Activated naive CD8-positive, alpha-beta T cell treated with anti-CD3 and anti-CD28 coated beads, Interleukin-2, amount 50 U/mL, for 16 hours (primary cell): ENCODE results near the gene NDUFS7.

ENCODE experiments used
- DNase-seq: peaks from one replicate; pipeline ENCODE4 v3.0.0-alpha.2; 2020; ENCODE audit warnings: low read depth, low spot score

Gene NDUFS7

DNA sequence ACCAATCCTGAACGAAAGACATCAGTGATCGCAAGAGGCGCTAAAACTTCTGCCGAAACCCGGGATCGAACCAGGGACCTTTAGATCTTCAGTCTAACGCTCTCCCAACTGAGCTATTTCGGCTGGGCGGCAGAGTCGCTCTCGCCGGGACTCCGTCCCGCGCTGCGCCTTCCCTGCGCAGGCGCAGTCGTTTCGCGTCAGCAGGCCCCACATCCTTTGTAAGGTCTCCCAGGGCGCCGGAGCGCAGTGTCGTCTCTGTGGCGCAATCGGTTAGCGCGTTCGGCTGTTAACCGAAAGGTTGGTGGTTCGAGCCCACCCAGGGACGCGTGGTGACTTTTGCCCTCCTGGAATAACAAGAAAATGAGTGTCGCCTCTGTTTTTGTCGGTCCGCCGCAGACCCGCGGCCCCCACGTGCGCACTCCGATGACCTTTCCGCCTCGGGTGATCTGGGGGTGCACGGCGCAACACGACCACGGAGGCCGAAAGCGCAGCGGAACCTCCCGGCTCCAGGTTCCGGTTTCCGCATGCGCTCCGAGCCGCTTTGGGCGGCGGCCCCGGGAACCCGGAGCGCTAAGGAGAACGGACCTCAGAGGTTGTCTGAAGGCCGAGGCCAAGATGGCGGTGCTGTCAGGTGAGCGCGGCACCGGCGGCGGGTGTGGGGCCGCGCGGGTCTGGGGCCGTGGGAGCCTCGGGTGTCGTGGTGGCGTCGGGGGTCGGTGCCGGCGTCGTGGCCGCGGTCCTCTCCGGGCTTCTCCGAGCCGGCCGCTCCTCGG is at the start of gene NDUFS7:
NDUFS7 (plus strand) TSS at position 596 of the 773 bp plus-strand sequence; CDS start at position 616, 20 bp downstream.
- DNase-seq: peak; percentile 77

DNA sequence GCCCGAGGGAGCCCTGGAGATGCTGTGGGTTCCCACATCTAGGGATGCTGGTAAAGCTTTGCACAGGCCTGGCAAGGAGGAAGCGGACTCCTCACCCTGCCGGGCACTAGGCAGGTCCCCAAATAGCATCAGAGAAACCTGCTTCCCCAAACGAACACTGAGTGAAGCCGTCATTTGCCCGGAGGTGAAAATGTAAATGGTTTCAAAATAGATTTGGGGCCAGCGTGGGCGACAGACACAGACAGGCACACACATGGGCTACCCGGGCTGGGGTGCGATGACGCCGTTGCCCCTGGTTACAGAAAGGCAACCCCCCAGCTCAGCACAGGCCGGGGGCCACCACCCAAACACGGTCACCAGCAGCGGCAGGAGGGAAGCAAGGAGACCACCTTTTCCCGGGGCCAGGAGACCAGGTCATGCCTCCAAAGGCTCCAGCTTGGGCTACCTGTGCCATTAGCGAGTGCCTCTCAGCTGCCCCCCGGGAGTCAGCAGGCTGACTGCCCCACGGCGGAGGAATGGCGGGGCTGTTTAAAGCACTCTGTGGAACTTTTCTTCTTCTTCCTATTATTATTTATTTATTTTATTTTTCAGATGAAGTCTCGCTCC is 47.5 kb upstream of the NDUFS7 start:
- DNase-seq: no peak

DNA sequence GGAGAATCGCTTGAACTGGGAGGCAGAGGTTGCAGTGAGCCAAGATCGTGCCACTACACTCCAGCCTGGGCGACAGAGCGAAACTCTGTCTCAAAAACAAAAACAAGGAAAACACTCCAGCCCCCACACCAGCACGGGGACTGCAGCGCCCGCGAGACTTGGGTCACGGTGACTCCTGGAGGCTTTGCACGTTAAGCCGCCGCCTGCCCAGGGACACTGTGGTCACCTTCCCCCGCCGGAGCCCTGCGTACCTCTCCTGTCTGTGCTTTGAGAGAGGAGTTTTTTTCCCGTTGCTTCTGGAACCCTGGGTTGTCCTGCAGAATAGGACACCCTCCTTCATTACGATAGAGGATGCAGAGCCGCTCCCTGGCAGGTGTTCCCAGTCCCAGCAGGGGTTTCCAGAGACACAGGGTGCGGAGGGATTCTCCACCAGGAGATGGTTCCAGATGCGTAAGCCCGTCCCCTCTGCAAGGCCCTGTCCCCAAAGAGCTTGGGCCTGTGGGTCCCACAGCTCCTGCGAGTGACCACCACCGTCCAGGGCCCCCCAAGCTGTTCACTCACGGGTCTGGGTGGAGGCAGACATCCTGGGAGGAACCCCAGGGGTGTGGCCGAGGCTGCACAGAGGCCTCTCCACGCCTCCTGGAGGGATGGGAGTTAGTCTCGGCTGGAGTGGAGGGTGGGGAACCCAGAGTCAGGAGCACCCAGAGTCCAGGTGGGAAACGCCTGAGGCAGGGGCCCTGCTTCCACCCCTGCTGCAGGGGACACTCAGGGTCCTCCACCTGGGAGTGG is 42.8 kb upstream of the NDUFS7 start:
- no peak for DNase-seq

GRCh38 chr19:1343041-1343440 is 40.7 kb upstream of the NDUFS7 start:
- DNase-seq: no peak

DNA sequence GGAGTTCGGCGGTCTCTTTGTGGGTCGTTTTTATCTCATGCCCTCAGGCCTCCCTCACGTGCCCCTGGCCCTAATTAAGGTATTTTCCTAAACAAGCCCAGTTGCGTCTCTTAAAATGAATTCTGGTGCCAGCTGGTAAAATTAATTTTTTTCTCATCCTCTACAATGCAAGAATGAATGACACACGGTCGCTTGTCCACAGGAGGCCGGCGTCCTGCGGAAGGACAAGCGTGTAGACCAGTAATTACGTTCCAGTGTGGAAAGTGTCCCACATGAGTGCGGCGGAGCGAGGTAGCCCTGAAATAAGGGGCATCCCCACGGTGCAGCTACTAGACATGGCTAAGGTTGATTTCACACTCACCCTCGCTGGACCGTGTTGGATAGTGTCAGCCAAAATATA is 34.5 kb upstream of the NDUFS7 start:
- DNase-seq: no peak

GRCh38 chr19:1350867-1351266 is 32.8 kb upstream of the NDUFS7 start:
- no peak for DNase-seq

GRCh38 chr19:1351381-1351851 is 32.3 kb upstream of the NDUFS7 start:
- DNase-seq: no peak

DNA sequence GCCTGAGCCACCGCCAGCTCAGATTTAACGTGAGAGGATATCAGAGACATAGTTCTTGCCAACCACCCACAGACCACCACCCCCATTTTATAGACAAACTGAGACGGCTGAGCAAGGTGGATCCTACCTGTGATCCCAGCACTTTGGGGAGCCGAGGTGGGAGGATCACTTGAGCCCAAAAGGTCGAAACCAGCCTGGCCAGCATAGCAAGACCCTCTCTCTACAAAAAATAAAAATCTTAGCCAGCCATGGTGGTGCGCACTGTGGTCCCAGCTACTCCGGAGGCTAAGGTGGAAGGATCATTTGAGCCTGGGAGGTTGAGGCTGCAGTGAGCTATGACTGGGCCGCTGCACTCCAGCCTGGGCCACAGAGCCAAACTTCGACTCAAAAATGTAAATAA is 30.6 kb upstream of the NDUFS7 start:
- no peak for DNase-seq

DNA sequence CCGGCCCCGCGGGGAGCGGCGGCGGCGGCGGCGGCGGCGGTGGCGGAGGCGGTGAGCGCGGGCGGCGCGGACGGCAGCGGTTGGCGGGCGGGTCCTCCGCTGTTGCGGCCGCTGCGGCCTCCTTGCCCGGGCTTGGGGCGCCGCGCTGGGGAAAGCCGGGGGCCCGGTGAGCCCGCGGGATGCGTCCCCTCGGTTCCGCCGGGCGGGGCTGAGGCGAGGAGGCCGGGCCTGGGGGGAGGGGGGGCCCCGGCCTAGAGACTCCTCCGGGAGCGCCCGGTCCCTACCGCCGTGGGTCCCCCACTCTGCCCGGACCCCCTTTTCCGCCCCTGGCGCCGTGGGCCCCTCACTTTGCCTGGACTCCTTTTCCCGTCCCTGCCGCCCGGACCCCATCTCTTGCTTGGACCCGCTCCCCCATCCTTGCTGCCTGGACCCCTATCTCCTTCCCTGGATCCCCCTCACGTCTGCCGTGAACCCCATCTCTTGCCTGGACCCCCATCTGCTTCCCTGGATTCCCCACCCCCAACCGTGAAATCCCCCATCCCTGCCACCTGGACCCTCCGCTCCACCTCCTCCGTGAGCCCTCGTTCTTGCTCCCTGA is 28.6 kb upstream of the NDUFS7 start:
- DNase-seq: no peak

- DNase-seq: no peak
Observed at GRCh38 chr19:1355568-1356507, 27.9 kb upstream of the NDUFS7 start.

- no peak for DNase-seq
Observed at GRCh38 chr19:1356508-1356865, 27.2 kb upstream of the NDUFS7 start.

- DNase-seq: no peak
Observed at GRCh38 chr19:1357531-1358109, 26.1 kb upstream of the NDUFS7 start.

DNA sequence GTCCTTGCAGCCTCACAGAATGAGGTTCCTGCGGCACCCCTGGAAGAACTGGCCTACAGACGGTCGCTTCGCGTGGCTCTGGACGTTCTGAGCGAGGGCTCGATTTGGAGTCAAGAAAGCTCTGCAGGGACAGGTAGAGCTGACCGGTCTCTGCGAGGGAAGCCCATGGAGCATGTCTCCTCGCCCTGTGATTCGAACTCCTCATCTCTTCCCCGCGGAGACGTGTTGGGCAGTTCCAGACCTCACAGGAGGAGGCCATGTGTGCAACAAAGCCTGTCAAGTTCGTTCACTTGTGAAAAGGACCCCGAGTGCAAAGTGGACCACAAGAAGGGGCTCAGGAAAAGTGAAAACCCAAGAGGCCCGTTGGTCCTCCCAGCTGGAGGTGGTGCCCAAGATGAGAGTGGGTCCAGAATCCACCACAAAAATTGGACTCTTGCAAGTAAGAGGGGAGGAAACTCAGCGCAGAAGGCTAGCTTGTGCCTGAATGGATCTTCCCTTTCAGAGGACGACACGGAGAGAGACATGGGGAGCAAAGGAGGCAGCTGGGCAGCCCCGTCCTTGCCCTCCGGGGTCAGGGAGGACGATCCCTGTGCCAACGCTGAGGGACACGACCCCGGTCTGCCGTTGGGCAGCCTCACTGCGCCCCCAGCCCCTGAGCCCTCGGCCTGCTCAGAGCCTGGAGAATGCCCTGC is 23.4 kb upstream of the NDUFS7 start:
- DNase-seq: no peak

DNA sequence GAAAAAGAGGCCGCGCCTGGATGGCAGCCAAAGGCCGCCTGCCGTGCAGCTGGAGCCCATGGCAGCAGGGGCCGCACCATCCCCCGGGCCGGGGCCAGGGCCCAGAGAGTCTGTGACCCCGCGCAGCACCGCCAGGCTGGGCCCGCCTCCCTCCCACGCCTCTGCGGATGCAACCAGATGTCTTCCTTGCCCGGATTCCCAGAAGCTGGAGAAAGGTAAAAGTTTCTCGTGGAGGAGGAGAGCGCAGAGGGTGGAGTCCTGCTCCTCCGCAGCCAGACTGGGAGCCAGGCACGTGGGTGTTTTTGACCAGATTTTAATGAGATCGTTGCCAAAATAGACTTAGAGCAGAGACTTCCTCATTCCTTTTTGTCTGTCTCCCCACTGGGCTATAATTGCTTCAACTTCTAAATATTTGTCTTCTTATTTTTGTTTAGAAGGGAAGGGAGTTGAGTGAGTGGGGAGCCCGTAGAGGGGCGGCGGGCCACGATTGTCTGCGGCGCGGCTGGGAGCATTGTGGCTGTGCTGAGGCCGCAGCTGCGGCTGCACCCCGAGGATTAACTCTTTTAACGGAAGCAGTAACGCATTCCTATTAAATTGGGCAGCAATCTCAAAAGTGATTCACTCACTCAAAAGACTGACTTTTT is 22.8 kb upstream of the NDUFS7 start:
- no peak for DNase-seq

GRCh38 chr19:1361601-1362386 is 21.9 kb upstream of the NDUFS7 start:
- no peak for DNase-seq

- no peak for DNase-seq
Observed at GRCh38 chr19:1362387-1363257, 21.1 kb upstream of the NDUFS7 start.

- no peak for DNase-seq
Observed at GRCh38 chr19:1363599-1363998, 20.1 kb upstream of the NDUFS7 start.
